ENCODE measurements around the gene SRRM5.
A peak's percentile ranks its signal among the peaks of the same experiment; 100 is the strongest.

DNA sequence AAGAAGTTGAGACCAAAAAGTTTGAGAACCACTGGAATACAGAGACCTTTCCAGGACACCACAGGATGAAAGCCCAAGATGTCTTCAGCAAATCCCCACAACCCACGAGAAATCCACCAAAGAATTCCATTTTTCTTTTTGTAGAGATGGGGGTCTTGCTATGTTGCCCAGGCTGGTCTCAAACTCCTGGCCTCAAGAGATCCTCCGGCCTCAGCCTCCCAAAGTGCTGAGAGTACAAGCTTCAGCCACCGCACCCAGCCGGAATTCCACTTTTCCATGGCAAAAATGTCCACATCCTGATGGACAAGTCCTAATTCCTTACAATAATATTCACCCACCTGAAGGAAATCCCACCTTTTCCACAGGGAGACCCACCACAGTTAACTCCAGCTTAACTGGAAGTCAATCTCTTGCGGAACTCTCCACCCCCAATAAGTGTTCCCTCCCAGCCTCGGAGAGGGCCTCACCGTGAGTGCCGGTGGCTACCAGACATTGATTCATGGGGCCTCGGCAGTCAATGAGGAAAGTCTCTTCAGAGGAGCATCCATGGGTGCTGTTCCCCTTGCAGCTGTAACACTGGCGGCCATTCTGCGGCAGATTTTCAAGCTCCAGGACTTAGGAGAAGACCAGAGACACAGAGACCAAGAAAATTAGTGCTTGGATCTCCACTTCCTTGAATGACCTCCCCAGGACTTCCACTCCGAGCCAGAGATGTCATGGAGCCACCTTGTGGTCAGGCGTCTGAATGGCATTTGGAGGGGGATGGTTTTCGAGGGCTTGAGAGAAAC, 40.1 kb downstream of the SRRM5 start:
- TF ChIP-seq, protein P1, sequence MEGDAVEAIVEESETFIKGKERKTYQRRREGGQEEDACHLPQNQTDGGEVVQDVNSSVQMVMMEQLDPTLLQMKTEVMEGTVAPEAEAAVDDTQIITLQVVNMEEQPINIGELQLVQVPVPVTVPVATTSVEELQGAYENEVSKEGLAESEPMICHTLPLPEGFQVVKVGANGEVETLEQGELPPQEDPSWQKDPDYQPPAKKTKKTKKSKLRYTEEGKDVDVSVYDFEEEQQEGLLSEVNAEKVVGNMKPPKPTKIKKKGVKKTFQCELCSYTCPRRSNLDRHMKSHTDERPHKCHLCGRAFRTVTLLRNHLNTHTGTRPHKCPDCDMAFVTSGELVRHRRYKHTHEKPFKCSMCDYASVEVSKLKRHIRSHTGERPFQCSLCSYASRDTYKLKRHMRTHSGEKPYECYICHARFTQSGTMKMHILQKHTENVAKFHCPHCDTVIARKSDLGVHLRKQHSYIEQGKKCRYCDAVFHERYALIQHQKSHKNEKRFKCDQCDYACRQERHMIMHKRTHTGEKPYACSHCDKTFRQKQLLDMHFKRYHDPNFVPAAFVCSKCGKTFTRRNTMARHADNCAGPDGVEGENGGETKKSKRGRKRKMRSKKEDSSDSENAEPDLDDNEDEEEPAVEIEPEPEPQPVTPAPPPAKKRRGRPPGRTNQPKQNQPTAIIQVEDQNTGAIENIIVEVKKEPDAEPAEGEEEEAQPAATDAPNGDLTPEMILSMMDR (conservative IDR thresholded peaks at IDR 0.05; ENCODE audit: low read depth in 2 of 2) = peak; percentile 90 to 94
- no peak for TF ChIP-seq ZNF331 (CRISPR knock-in tag; IDR thresholded peaks at IDR 0.05; ENCODE audit: low read depth)
- TF ChIP-seq EZH2phosphoT487 (IDR thresholded peaks at IDR 0.05; ENCODE audit: unreplicated experiment) = no peak
- no peak for TF ChIP-seq POLR2AphosphoS5 (IDR thresholded peaks at IDR 0.05; ENCODE audit: low read depth)
